SH-SY5Y (cell line): ENCODE data around the gene XIRP2.

ENCODE experiments used
- GATA2 ChIP-seq: IDR thresholded peaks from 2 replicates; pipeline ENCODE4 v1.6.1; 2011; ENCODE audit warnings: mild to moderate bottlenecking, low read depth, low read length
- GATA3 ChIP-seq: IDR thresholded peaks from 2 replicates; pipeline ENCODE4 v1.6.1; 2011; ENCODE audit warnings: low read depth, mild to moderate bottlenecking, low read length, moderate library complexity

- TF ChIP-seq GATA2, result no peak
- TF ChIP-seq GATA3, result no peak
Measured at GRCh38 chr2:167147271-167147941, 259.1 kb downstream of the XIRP2 start.
